ENCODE data around the gene ZBTB49.

Gene ZBTB49

GRCh38 chr4:4317496-4318232 is 27.6 kb downstream of the ZBTB49 start:
- Histone ChIP-seq H3K36me3 (replicated peaks) (peaks cover 13% of the 10 kb centered on the region), H3K27me3 (replicated peaks) (no peaks in the 10 kb centered on the region), H3K4me3 (ENCODE audit: low read depth, low read length) (no peak overlapping the region), H3K27ac (no peak overlapping the region)
- in situ Hi-C loops (cut with HindIII; ENCODE audit: low pct_ligation_motif_present, low sequenced_read_pairs) = no loop called here
- TF ChIP-seq CTCF (IDR thresholded peaks at IDR 0.05; ENCODE audit: low read depth, low read length, missing control alignments) = no peak
- no peak for DNase-seq

GRCh38 chr4:4320528-4320927 is 30.5 kb downstream of the ZBTB49 start:
- Histone ChIP-seq H3K36me3 (replicated peaks) (peaks cover 13% of the 10 kb centered on the region), H3K27me3 (replicated peaks) (no peaks in the 10 kb centered on the region), H3K27ac (no peak overlapping the region), H3K4me3 (ENCODE audit: low read depth, low read length) (no peak overlapping the region)
- no peak for DNase-seq
- in situ Hi-C loops (cut with HindIII; ENCODE audit: low pct_ligation_motif_present, low sequenced_read_pairs) = no loop called here
- no peak for TF ChIP-seq CTCF (IDR thresholded peaks at IDR 0.05; ENCODE audit: low read depth, low read length, missing control alignments)

GRCh38 chr4:4320951-4321714 is 31.1 kb downstream of the ZBTB49 start:
- no peak for DNase-seq
- Histone ChIP-seq H3K4me3 (ENCODE audit: low read depth, low read length) (no peak overlapping the region), H3K27me3 (replicated peaks) (no peaks in the 10 kb centered on the region), H3K27ac (no peak overlapping the region), H3K36me3 (replicated peaks) (peaks cover 9% of the 10 kb centered on the region)
- no peak for TF ChIP-seq CTCF (IDR thresholded peaks at IDR 0.05; ENCODE audit: low read depth, low read length, missing control alignments)
- in situ Hi-C loops (cut with HindIII; ENCODE audit: low pct_ligation_motif_present, low sequenced_read_pairs) = no loop called here

GRCh38 chr4:4321951-4322688 is 32.1 kb downstream of the ZBTB49 start:
- DNase-seq = no peak
- peaks cover 6% of the 10 kb centered on the region for H3K36me3 ChIP-seq (replicated peaks)
- no peak for TF ChIP-seq CTCF (IDR thresholded peaks at IDR 0.05; ENCODE audit: low read depth, low read length, missing control alignments)
- H3K4me3 ChIP-seq (ENCODE audit: low read depth, low read length) = no peak overlapping the region
- no peak overlapping the region for H3K27ac ChIP-seq
- no peaks in the 10 kb centered on the region for H3K27me3 ChIP-seq (replicated peaks)
- in situ Hi-C loops (cut with HindIII; ENCODE audit: low pct_ligation_motif_present, low sequenced_read_pairs) = no loop called here

- Histone ChIP-seq H3K27ac (peak overlapping the region; percentile 41), H3K4me3 (ENCODE audit: low read depth, low read length) (no peak overlapping the region), H3K36me3 (replicated peaks) (peaks cover 6% of the 10 kb centered on the region), H3K27me3 (replicated peaks) (no peaks in the 10 kb centered on the region)
- peak; percentile 7 for DNase-seq
- no peak for TF ChIP-seq CTCF (IDR thresholded peaks at IDR 0.05; ENCODE audit: low read depth, low read length, missing control alignments)
- in situ Hi-C loops (cut with HindIII; ENCODE audit: low pct_ligation_motif_present, low sequenced_read_pairs) = no loop called here
Observed at GRCh38 chr4:4323705-4324534, 33.9 kb downstream of the ZBTB49 start.

Measured in brain microvascular endothelial cell (primary cell).